SK-N-MC (cell line): Measurements from ENCODE around the gene DNAJC10.
"Not testable (repeated sequence)": the region's sequence is repeated elsewhere in the genome, so short reads cannot be mapped to it uniquely, and the experiment has no call there.

ENCODE experiments used
- DNase-seq: peaks from one replicate; pipeline ENCODE4 v3.0.0-alpha.2; 2011; ENCODE audit warnings: low read depth, low spot score
- H3K27ac ChIP-seq: fragments of 200-600 bp; sonication (generic); 2 replicates; pipeline ENCODE4 v1.5.1; 2016; ENCODE audit warnings: mixed run types
- H3K36me3 ChIP-seq: fragments of 200-600 bp; sonication (generic); 2 replicates; pipeline ENCODE4 v1.6.1; 2017; ENCODE audit warnings: antibody characterized with exemption, low read length, mixed read lengths; ENCODE audit not compliant: insufficient read depth
- H3K4me3 ChIP-seq: fragments of 200-600 bp; sonication (generic); 2 replicates; pipeline ENCODE4 v1.5.1; 2016
- H3K9ac ChIP-seq: fragments of 200-600 bp; sonication (generic); 2 replicates; pipeline ENCODE4 v1.8.0; 2017; ENCODE audit warnings: mixed run types, mixed read lengths; ENCODE audit not compliant: insufficient read length
- H3K9me3 ChIP-seq: fragments of 200-600 bp; sonication (generic); 2 replicates; pipeline ENCODE4 v1.6.1; 2017; ENCODE audit warnings: low read depth, mild to moderate bottlenecking, antibody characterized with exemption, low read length, moderate library complexity, mixed read lengths
- EZH2 ChIP-seq: fragments of 200-600 bp; sonication (generic); IDR thresholded peaks from one replicate; pipeline ENCODE4 v1.6.1; 2017; ENCODE audit warnings: antibody characterized with exemption
- FOXP2 ChIP-seq: optimal IDR thresholded peaks from 2 replicates; pipeline ENCODE3; 2011; ENCODE audit warnings: mild to moderate bottlenecking, moderate library complexity; ENCODE audit not compliant: insufficient read depth; ENCODE audit errors: extremely low read length, control extremely low read depth
- POLR2AphosphoS5 ChIP-seq: IDR thresholded peaks from 2 replicates; pipeline ENCODE4 v1.6.1; 2012; ENCODE audit warnings: mild to moderate bottlenecking, low read depth, low read length, borderline replicate concordance

The DNAJC10 gene

GRCh38 chr2:182715892-182716649 is at the start of gene DNAJC10:
DNAJC10 (plus strand) TSS chr2:182716257; CDS start chr2:182718087, 1,830 bp downstream.
- Histone ChIP-seq H3K27ac (0 out of 2 replicates have a peak within 1 kb of the TSS, but pooled peaks have one; percentile 9), H3K36me3 (peaks cover 16% of the 10 kb centered on the region), H3K4me3 (peak within 1 kb of the TSS; percentile 93), H3K9me3 (no peaks in the 10 kb centered on the region), H3K9ac (peak within 1 kb of the TSS; percentile 77)
- DNase-seq = peak; percentile 28
- TF ChIP-seq EZH2 = no peak
- TF ChIP-seq POLR2AphosphoS5 = peak; percentile 94

- Histone ChIP-seq H3K9me3 (peaks cover 6% of the 10 kb centered on the region; the same call in 1 of the 2 replicates), H3K27ac (no peak overlapping the region), H3K36me3 (no peaks in the 10 kb centered on the region), H3K4me3 (no peak overlapping the region), H3K9ac (no peak overlapping the region)
- DNase-seq = no peak
- TF ChIP-seq FOXP2 (no peak), EZH2 (no peak), POLR2AphosphoS5 (no peak)
These were observed 49.3 kb upstream of the DNAJC10 start for GRCh38 chr2:182666674-182667314.

DNA sequence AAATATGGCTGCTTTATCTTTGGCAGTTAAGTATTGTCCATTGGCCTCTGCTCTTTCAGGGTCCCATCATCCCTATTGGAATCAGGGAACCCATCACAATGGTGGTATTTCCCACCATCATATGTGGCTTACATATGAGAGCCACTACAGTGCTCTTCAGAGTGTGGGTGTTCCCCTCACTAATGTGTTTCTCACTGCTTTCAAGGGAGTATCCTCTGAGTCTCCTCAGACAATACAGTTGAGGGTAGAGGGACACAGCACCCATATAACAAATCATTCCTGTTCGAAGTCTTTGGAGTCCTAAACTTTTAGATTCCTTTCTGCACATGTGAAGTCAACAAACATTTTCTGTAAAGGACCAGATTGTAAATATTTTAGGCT is 48.8 kb upstream of the DNAJC10 start:
- H3K27ac ChIP-seq = no peak overlapping the region
- peaks cover 6% of the 10 kb centered on the region; the same call in 1 of the 2 replicates for H3K9me3 ChIP-seq
- no peaks in the 10 kb centered on the region for H3K36me3 ChIP-seq
- H3K4me3 ChIP-seq = no peak overlapping the region
- DNase-seq = no peak
- TF ChIP-seq EZH2 = no peak
- no peak for TF ChIP-seq POLR2AphosphoS5
- no peak for TF ChIP-seq FOXP2
- H3K9ac ChIP-seq = no peak overlapping the region

- H3K27ac ChIP-seq = 0 out of 2 replicates have a peak overlapping the region, but pooled peaks have one; percentile 21
- 0 out of 2 replicates have a peak overlapping the region, but pooled peaks have one; percentile 14 for H3K4me3 ChIP-seq
- H3K9ac ChIP-seq = no peak overlapping the region
- no peaks in the 10 kb centered on the region for H3K36me3 ChIP-seq
- no peak for DNase-seq
- peaks cover 6% of the 10 kb centered on the region; the same call in 1 of the 2 replicates for H3K9me3 ChIP-seq
- TF ChIP-seq EZH2 (no peak), POLR2AphosphoS5 (peak; percentile 45), FOXP2 (no peak)
These were observed 47.4 kb upstream of the DNAJC10 start for GRCh38 chr2:182668671-182669070.

GRCh38 chr2:182672466-182673165 is 43.4 kb upstream of the DNAJC10 start:
- H3K9ac ChIP-seq = no peak overlapping the region
- H3K4me3 ChIP-seq = no peak overlapping the region
- no peak for DNase-seq
- no peaks in the 10 kb centered on the region for H3K36me3 ChIP-seq
- TF ChIP-seq FOXP2 (no peak), POLR2AphosphoS5 (no peak), EZH2 (no peak)
- H3K9me3 ChIP-seq = no peaks in the 10 kb centered on the region
- H3K27ac ChIP-seq = no peak overlapping the region

- Histone ChIP-seq H3K9ac (no peak overlapping the region), H3K9me3 (no peaks in the 10 kb centered on the region), H3K36me3 (no peaks in the 10 kb centered on the region), H3K4me3 (no peak overlapping the region), H3K27ac (no peak overlapping the region)
- no peak for DNase-seq
- TF ChIP-seq POLR2AphosphoS5 (no peak), FOXP2 (no peak), EZH2 (no peak)
These were observed 35.2 kb upstream of the DNAJC10 start for GRCh38 chr2:182680837-182681236.

GRCh38 chr2:182682210-182682609 is 33.8 kb upstream of the DNAJC10 start:
- no peak for DNase-seq
- H3K9ac ChIP-seq = no peak overlapping the region
- no peaks in the 10 kb centered on the region for H3K36me3 ChIP-seq
- no peaks in the 10 kb centered on the region for H3K9me3 ChIP-seq
- TF ChIP-seq POLR2AphosphoS5 (no peak), EZH2 (no peak), FOXP2 (no peak)
- no peak overlapping the region for H3K4me3 ChIP-seq
- H3K27ac ChIP-seq = no peak overlapping the region

GRCh38 chr2:182685559-182685958 is 30.5 kb upstream of the DNAJC10 start:
- Histone ChIP-seq H3K36me3 (no peaks in the 10 kb centered on the region), H3K4me3 (no peak overlapping the region), H3K9me3 (no peaks in the 10 kb centered on the region), H3K27ac (no peak overlapping the region), H3K9ac (no peak overlapping the region)
- no peak for TF ChIP-seq FOXP2
- no peak for TF ChIP-seq EZH2
- no peak for TF ChIP-seq POLR2AphosphoS5
- no peak for DNase-seq

GRCh38 chr2:182686763-182687162 is 29.3 kb upstream of the DNAJC10 start:
- not testable (repeated sequence) for H3K36me3 ChIP-seq, H3K27ac ChIP-seq, DNase-seq, H3K9me3 ChIP-seq, H3K9ac ChIP-seq, H3K4me3 ChIP-seq
